ENCODE measurements around the gene IFRD2.

- TF ChIP-seq CTCF (IDR thresholded peaks at IDR 0.05 in 8 of 11, conservative IDR thresholded peaks at IDR 0.05 in 3 of 11): no peak
- no peak for TF ChIP-seq POLR2AphosphoS5 (IDR thresholded peaks at IDR 0.05)
- TF ChIP-seq POLR2A (IDR thresholded peaks at IDR 0.05): no peak
Observed at GRCh38 chr3:50290161-50290641, 2.0 kb downstream of the IFRD2 start.

All from spleen (tissue), 7 donors.